Suprapubic skin (tissue), 4 donors: ENCODE measurements around the gene AQP3.

ENCODE experiments used
- EP300 ChIP-seq: sonication (generic); formaldehyde crosslinking; IDR thresholded peaks from one replicate; pipeline ENCODE4 v1.6.1; 2017; ENCODE audit warnings: antibody characterized with exemption
- POLR2AphosphoS5 ChIP-seq, 3 donors: sonication (generic); formaldehyde crosslinking; IDR thresholded peaks; one replicate each; pipeline ENCODE4 v1.6.1; 2017; ENCODE audit warnings: antibody characterized with exemption in 3 of 3
- TF ChIP-seq, protein P1 (sequence below), 2 donors: fragments of 200-600 bp in 1 of 2; fragments of 450-650 bp in 1 of 2; sonication (generic) in 1 of 2; IDR thresholded peaks; one replicate each; pipeline ENCODE4 v1.5.1; 2016 to 2019; ENCODE audit warnings: antibody characterized with exemption in 2 of 2, mild to moderate bottlenecking in 1 of 2, moderate library complexity in 1 of 2

DNA sequence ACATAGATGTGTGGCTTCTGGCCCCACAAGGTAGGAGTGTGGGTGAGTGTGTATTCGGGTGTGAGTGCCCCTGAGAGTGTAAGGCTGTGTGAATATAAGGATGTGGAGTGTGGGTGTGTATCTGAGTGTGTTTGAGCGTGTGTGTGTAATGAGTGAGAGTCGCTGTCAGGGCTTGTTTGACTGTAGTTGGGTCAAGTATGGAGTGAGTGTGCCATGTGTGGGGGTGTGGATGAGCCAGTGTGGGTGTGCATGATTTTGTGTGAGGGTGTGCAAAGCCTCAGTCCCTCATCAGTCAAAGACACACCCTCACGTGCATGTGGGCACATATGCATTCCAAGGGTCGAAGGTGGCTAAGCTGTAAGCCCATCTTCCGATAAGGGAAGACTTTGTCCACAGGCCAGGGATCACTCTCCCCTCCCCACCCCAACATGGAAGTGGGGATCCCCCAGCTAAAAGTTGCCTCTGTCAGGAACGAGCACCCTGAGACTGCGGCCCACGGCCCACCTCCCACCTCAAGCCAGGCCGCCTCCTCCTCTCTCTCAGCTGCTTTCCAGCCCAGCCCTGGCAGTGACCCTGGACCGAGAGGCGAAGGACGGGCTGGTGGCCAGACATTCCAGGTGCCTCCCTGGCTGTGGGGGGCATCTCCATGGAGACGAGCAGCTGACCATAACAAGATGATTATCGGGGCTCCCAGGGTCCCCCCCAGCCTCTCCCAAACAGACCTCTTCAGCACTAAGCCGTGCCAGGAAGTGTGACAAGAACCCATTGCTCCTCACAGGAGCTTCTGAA is 12.9 kb downstream of the AQP3 start:
- TF ChIP-seq POLR2AphosphoS5 (IDR thresholded peaks at IDR 0.05) (no peak), EP300 (no peak)
- TF ChIP-seq, protein P1, sequence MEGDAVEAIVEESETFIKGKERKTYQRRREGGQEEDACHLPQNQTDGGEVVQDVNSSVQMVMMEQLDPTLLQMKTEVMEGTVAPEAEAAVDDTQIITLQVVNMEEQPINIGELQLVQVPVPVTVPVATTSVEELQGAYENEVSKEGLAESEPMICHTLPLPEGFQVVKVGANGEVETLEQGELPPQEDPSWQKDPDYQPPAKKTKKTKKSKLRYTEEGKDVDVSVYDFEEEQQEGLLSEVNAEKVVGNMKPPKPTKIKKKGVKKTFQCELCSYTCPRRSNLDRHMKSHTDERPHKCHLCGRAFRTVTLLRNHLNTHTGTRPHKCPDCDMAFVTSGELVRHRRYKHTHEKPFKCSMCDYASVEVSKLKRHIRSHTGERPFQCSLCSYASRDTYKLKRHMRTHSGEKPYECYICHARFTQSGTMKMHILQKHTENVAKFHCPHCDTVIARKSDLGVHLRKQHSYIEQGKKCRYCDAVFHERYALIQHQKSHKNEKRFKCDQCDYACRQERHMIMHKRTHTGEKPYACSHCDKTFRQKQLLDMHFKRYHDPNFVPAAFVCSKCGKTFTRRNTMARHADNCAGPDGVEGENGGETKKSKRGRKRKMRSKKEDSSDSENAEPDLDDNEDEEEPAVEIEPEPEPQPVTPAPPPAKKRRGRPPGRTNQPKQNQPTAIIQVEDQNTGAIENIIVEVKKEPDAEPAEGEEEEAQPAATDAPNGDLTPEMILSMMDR (IDR thresholded peaks at IDR 0.05), result no peak
